GM21619 (cell line): ENCODE results near the gene GPBP1L1.

Experiments used
- ATAC-seq: cut with Tn5 transposase; IDR thresholded peaks from one replicate; pipeline ENCODE4 v1.9.1; 2021; ENCODE audit not compliant: unreplicated experiment

GPBP1L1 gene

DNA sequence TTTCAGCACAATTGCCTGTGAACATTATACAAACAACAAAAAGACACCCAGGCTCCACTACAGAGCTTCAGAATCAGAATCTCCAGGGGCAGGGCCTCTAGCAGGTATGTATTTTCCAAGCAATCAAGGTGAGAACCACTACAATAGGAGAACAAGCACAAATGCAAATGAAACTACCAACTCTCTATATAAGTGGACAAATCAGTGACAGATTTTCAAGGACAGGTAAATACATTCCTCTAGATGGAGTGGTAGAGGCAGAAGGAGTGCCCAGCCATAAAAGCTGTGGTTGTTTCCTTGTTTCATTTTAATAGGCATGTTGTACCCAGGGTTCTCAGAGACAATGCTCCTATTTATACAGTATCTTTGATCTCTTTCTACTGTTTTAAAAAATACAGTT, 42.4 kb downstream of the GPBP1L1 start:
- no peak for ATAC-seq

DNA sequence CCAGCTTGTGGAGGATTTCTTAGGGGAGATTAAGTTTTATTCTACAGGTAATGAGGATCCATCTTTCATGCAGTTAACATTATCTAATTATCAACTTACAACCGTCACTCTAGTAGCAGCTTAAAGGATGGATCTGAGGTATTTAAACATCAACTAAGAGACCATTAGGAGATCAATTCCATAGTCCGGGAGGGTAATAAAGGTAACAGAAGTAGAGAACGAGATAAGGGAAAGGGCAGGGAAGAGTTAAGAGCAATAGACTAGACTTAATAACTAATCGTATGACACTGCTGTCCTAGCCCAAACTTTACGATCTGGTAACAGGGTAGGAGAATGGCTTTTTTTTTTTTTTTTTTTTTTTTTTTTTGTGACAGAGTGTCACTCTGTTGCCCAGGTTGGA, 43.0 kb downstream of the GPBP1L1 start:
- no peak for ATAC-seq

DNA sequence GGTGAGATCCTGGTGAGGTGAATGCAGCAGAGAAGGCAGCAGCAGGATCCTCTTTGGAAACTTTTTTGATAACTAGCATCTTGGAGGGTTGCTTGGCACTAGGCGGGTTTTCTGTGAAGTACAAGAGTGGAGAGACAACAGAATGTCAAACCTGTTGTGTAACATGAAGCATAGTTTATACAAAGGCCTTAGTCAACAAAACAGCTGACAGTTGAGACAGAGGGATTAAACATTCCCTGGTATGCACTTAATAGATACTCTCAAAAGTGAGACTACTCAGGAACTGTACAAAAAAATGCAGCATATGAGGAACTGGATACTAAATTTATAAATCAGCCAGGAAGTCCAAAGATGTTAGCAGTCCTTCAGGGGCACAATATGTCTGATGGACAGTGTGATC, 46.0 kb downstream of the GPBP1L1 start:
- ATAC-seq = no peak

DNA sequence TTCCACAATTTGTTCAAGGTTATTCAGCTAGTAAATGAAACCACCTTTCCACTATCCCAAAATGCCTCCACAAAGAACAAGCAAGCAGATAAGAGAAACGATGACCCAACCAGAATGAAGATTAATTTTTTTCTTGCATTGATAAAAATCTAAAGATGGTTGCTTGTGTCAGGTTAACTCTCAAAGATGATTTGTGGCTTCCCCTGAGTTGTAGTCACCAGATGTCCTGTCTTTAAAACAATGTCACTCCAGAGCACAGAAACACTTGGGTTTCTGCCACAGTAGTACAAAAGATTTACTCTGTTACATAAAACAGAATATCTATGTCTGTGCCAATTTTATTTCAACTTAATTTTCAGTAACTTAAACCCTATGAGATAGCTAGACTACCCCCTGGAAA, 51.1 kb downstream of the GPBP1L1 start:
- ATAC-seq = no peak

DNA sequence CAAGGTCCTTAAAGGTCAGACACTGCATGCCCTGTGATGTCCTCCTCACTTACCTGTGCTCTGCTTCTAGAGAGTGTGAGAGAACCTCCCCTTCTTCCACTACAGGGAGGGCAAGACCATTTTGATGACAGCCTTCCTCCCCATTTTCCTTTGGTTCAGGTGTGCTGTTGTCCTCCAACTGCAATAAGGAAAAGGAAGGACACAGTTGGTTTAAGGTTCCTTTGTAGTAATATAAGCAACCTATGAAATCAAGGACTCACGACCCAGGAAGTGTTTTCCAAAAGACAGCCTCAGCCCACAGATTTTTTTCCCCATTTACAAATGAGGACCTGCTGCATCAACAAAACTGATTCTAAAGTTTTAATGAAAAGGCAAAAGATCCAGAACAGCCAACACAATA, 55.9 kb downstream of the GPBP1L1 start:
- ATAC-seq = no peak

DNA sequence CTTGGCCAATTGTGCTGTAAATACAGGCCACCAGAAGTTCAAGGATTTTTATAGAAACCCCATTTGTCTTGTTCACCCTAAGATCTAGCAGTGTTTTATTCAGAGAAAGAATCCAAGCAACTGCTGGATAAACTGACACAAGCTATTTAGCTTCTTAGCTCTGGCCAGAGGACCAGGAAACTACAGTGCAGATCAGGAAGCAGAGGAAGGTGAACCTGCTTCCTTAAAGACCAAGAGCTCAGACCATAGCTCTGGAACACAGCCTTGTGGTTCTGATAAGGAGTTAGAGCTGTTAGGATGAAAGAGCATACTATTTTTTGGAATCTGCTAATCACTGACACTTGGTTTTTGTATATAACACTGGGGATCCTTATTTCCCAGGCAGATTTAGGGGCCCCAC, 57.3 kb downstream of the GPBP1L1 start:
- no peak for ATAC-seq

DNA sequence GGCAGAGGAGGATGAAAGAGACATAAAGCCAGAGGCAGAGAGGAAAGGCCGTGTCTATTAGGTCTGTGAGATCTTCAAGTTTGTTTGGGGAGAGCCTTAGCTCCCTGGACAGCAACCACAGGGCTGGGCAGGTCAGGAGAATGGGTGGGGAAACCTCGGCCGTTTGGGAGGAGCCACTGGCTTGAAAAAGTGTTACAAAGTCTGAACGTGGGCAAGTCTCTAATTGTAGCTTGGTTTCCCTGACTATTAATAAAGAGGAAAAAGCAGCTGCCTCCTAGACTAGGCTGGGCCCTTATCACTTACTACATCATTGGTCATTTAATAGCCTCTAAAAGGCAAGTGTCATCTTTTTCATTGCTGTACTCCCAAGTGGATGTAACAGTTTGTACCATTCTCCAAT, 62.4 kb downstream of the GPBP1L1 start, which contains the start of gene CCDC17:
CCDC17 (minus strand) TSS at position 83 of the 400 bp plus-strand sequence. CDS start 145 bp downstream, outside the sequence.
- ATAC-seq = no peak

DNA sequence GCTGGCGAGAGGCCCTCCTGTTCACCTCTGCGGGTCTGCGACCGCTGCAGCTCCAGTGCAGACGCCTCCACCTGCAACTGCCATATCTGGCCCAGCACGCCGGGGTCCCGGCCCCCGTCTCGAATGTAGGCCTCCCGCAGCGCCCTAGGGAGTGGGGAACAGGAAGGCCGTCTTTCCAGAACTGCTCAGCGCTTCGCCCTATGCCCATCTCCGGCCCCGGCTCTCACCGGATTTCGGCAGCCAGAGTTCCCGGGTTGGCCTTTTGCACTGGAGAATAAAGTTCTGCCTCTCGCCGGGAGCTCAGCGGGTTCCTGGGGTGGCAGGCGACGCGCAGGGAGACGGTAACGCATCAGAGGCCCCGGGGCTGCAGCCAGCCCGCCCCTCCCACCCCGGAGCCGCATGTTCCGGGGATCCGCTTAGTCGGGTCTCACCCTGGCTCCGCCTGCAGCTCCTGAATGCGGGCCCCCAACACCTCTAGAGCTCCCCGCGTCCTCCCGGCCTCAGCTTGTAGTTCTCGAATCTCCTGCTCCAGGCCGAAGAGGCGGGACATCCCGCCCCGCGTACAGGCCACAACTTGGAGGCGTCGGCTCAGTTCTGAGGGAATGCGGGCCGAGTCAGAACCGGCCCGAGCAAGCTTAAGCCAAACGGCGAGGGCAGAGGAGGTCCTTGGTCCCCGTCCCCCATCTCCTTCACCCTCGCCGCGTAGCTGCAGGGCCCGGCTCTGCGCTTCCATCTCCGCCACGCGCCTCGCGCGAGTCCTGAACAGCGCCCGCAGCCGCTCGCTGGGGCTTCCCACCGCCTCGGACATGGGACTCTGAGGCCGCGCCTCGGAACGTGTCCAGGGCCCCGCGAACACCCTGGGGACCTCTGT, 63.6 kb downstream of the GPBP1L1 start:
- no peak for ATAC-seq

DNA sequence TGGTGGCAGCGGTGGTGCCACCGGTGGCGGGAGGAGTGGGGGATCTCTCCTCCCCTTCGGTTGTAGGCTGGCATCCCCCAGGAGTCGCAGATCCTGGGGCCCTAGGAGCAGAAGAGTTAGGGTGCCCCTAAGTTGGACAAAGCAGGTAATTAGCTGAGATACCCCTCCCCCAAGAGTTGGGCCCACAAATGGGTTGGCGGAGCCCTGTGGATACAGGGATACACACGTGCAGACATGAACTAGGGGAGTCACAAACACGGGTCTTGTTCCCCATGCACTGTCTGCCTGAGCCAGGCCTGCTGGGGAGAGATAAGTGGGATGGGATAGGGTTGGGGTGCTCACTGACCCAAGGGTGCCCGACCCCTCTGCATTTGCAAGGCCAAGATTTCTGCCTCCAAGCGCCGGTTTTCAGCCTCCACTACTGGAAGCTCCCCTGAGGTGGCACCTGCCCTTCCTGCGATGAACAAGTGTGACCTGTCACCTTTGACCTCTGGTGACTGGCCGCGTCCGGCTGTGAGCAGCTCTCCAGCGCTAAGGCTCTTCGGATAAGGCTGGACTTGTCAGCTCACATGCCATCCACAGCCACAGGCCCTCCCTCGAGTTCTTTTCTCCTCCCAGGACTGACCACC, 64.3 kb downstream of the GPBP1L1 start:
- ATAC-seq = no peak

DNA sequence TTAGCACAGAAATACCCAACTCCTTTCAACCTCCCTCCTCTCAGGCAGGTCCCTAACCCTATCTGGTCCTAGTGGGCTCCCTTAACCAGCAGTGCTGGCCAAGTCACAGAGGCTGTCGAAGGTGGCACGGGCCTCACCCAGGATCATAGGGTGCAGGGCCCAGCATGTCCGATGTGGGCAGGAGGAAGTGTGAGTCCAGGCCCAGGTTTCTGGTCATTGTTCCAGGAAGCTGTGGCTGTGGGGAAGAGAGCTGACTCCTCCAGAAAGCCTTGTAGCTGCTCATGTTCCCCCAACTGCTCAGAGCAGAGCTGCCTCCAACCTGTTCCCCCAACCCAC, 64.9 kb downstream of the GPBP1L1 start:
- ATAC-seq = no peak

DNA sequence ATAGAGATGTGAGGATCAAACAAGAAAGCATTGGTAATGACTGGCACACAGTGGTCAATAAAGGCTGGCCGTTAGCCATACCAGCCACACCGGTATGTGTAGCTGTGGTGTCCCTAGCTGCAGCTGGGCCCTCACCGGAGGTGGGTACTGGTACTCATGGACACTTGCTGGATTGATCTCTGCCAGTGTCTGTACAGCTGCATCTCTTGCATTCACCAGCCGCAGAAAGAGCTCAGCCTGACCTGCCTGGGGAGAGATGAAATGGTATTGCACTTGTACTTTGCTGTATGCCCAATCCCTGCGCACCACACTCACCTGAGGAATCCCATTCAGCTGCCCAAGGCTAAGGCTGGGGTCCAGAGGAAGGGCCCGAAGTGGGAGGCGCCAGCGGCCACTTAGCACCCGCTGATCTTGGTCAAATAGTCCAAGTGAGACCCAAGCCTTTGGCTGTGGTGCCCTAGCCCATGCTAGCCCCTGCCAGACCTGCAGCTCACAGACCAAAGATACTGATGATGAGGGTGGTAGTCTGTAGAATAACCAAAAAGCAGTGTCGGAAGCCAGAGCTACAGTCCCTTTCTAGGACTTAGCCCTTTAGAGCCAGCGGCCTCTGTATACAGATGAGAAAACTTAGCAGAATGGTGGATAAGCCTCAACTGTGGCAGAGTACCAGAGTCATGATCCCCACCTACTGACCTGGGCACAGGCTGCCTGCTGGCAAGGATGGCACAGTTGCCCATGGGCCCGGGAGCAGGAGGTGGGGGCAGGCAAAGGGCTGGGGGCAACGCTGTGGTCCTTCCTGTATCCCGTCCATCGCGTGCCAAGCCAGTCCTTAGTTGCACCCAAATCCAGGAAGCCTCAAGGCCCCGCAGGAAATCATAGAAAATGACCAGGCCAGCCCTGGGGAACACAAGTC, 65.5 kb downstream of the GPBP1L1 start:
- ATAC-seq = no peak

DNA sequence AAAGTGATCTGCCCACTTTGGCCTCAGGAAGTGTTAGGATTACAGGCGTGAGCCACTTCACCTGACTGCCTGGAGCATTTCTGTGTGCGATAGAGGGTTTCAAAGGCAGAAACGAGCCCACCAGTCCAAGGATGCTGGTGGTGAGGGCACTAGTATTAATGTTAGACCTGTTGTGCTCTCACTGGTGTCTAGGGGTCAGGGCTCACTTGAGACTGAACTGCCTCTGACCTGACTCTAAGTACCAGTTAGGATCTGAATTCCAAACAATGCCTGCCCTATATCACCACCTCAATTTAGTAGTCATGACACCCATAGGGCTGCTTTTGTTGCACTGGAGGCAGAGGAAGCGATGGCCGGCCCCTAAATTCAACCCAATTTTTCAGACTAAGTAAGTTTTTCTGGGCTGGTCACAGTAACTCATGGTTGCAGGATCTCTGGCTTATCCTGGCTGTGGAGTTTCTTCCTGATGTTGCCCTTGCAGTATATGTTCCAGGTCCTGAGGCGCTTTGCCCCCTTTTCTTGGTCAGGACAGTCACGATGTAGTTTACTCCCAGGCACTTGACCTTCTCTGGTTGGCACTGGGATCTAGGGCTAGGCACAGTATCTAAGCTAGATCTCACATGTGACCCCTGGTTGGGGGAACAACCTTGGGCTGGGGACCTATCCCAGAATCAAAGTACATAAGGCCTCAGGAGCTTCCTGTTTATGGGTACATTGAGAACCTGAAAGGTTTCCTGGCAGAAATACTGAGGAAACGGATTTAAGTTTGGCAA, 67.0 kb downstream of the GPBP1L1 start:
- ATAC-seq = no peak

DNA sequence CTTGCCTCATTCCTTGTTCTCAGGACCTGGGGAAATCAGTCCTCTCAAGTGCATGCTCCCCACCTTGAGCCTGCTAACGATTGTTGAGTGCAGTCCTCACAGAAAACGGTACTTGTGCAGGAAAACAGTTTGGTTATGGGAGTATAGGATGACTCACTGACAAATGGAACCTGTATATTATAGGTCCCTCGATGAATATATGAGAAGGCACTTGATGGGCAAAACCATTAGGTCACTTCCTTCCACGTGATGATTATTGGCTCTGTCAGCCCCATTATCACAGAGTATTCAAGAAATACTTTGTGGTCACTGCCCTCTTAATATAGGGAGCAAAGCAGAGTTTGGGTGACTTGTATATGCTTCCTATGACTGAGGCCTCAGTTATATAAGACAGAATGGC, 68.7 kb downstream of the GPBP1L1 start:
- ATAC-seq = no peak

DNA sequence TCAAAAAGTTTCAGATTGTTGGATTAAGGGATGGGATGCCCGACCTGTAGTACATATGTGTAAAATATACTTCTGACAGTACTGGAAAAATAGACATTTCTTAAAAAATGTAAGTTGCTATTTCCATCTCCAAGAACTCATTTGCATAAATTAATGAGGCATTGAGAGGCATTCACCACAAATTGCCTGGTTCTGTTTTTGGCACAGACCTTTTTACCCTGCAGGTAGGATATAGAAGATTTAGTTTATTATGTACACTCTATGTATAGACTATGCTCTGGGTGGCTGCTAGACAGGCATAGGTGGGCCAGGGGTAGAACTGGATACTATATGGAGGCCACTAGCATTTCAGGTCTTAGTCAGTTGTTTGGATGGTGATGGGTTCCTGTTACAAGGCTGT, 70.4 kb downstream of the GPBP1L1 start:
- ATAC-seq = no peak

DNA sequence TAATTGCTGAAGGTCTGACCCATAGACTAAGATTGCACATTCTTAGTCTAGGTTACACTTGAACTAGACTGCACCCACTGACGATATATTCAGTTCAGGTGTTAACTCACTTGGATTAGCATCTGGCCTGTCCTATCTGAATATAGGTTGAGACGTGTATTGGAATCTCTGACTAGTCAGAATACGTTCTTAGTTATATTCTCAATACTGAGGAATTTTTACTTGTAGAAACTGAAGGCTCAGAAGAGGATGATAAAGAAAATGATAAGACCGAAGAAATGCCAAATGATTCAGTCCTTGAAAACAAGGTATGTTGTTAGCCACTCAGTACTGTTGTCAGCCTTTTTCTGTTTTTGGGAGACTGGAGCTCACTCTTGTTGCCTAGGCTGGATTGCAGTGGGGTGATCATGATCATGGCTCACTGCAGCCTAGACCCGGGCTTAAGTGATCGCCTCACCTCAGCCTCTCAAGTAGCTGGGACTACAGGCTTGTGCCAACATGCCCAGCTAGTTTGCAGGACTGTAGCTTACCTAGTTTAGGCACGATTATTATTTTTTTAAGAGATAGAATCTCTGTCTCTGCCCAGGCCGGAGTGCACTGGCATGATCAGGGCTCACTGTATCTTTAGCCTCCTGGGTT, 73.3 kb downstream of the GPBP1L1 start:
- no peak for ATAC-seq

DNA sequence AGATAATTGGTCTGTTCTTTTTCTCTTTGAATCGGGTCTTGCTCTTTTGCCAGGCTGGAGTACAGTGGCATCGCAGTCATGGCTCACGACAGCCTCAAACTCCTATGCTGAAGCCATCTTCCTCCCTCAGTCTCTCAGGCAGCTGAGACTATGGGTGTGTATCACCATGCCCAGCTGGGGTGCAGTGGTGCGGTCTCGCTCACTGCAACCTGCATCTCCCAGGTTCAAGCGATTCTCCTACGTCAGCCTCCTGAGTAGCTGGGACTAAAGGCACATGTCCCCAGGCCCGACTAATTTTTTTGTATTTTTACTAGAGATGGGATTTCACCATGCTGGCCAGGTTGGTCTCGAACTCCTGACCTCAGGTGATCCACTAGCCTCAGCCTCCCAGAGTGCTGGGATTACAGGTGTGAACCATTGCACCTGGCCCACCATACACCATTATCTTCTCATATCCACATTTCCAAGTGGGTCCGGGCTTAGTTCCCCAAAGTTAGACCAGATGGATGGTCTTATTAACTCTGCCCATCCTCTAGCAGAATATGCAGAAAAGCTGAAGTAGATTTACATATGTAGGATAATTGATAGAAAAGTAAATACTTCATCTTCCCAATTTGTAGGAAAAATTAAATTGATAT, 75.6 kb downstream of the GPBP1L1 start:
- no peak for ATAC-seq

DNA sequence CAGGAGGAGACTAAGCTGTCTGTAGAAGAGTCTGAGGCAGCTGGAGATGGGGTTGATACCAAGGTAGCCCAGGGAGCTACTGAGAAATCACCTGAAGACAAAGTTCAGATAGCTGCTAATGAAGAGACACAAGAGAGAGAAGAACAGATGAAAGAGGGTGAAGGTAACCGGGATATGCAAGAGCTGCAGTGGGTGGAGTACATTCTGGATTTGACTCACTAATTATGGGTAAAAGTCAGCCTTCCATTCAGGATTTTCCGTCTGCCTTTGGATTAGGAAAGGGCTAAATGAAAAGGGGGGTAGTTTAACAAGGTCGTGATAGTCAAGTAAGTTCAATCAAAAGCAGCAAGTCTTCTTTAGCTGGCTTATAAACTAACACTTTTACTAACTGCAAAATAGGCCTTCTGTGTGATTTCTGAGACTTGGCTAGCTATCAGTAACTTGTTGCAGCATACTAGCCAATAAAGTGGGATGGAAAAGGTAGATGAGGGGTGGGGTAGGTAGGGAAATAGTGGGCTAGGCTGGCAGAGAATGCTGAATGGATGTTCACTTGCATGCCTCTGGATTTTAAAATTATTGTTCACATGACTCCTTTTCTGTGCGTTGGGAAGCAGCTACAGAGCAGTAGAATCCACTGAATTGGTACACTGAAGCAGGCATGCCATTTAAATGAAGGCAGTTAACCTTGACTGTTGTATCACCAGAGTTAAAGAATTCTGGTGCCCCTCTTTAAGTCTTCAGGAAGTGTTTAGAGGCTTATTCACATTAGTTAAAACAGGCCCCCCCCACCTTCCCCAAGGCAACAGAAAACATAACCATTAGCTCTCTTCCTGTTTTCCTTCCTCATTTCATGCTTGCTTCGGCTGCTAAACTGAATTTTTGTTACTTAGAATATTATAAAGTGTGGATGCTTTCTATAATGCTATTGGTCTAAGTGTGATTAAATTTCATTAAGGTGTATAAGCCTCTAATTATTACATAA, 77.9 kb downstream of the GPBP1L1 start:
- no peak for ATAC-seq

DNA sequence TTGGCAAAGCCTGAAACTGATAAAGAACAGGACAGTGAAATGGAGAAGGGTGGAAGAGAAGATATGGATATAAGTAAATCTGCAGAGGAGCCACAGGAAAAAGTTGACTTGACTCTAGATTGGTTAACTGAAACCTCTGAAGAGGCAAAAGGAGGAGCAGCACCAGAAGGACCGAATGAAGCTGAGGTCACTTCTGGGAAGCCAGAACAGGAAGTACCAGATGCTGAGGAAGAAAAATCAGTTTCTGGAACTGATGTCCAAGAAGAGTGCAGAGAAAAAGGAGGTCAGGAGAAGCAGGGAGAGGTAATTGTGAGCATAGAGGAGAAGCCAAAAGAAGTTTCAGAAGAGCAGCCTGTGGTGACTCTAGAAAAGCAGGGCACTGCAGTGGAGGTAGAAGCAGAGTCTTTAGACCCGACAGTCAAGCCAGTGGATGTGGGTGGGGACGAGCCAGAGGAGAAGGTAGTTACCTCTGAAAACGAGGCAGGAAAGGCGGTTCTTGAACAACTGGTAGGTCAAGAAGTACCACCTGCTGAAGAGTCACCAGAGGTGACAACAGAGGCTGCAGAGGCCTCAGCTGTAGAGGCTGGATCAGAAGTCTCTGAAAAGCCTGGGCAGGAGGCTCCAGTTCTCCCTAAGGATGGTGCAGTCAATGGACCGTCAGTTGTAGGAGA, 78.8 kb downstream of the GPBP1L1 start:
- ATAC-seq = no peak
